SH-SY5Y (cell line): ENCODE results near the gene RNLS.

Experiments used
- GATA2 ChIP-seq: IDR thresholded peaks from 2 replicates; pipeline ENCODE4 v1.6.1; 2011; ENCODE audit warnings: mild to moderate bottlenecking, low read depth, low read length
- GATA3 ChIP-seq: IDR thresholded peaks from 2 replicates; pipeline ENCODE4 v1.6.1; 2011; ENCODE audit warnings: low read depth, mild to moderate bottlenecking, low read length, moderate library complexity

The RNLS gene

GRCh38 chr10:88243836-88244730, 339.0 kb downstream of the RNLS start:
- TF ChIP-seq GATA2 = peak; percentile 91
- peak; percentile 52; the same call in 1 of the 2 replicates for TF ChIP-seq GATA3

GRCh38 chr10:88243202-88243744, 339.8 kb downstream of the RNLS start:
- TF ChIP-seq GATA3 = no peak
- TF ChIP-seq GATA2 = no peak

- TF ChIP-seq GATA2 (no peak), GATA3 (no peak)
These were observed 341.6 kb downstream of the RNLS start for GRCh38 chr10:88241501-88241900.

- no peak for TF ChIP-seq GATA2
- TF ChIP-seq GATA3 = no peak
These were observed 343.9 kb downstream of the RNLS start for GRCh38 chr10:88239212-88239611.

GRCh38 chr10:88238615-88238914, 344.6 kb downstream of the RNLS start:
- no peak for TF ChIP-seq GATA3
- no peak for TF ChIP-seq GATA2

GRCh38 chr10:88237896-88238614, 345.1 kb downstream of the RNLS start:
- TF ChIP-seq GATA3 (no peak), GATA2 (no peak)

- TF ChIP-seq GATA3 (no peak), GATA2 (no peak)
These were observed 346.9 kb downstream of the RNLS start for GRCh38 chr10:88236121-88236743.

GRCh38 chr10:88234297-88234696, 348.8 kb downstream of the RNLS start:
- TF ChIP-seq GATA3 = no peak

GRCh38 chr10:88233870-88234269, 349.2 kb downstream of the RNLS start:
- no peak for TF ChIP-seq GATA3

- no peak for TF ChIP-seq GATA3
- TF ChIP-seq GATA2 = no peak
These were observed 350.1 kb downstream of the RNLS start for GRCh38 chr10:88232983-88233543.

GRCh38 chr10:88232029-88232895, 350.9 kb downstream of the RNLS start:
- no peak for TF ChIP-seq GATA3
- no peak for TF ChIP-seq GATA2

- TF ChIP-seq GATA2 (no peak), GATA3 (no peak)
These were observed 352.9 kb downstream of the RNLS start for GRCh38 chr10:88230251-88230650.

GRCh38 chr10:88228130-88228529, 355.0 kb downstream of the RNLS start:
- TF ChIP-seq GATA2 (no peak), GATA3 (no peak)

- TF ChIP-seq GATA3 = no peak
- TF ChIP-seq GATA2 = no peak
These were observed 355.6 kb downstream of the RNLS start for GRCh38 chr10:88227342-88228018.
